Peyer's patch (tissue), 4 donors: ENCODE results near the gene MED31. TPM values are rescaled to one million over a fixed set of nuclear protein-coding genes. Genes with fewer than 3 reads are reported as not detected.

Experiments
- DNase-seq, 3 donors: peaks; one replicate each; pipeline ENCODE4 v3.0.0-alpha.2; 2017 to 2019
- H3K27ac ChIP-seq, 4 donors: fragments of 200-600 bp; sonication (generic); one replicate each; pipeline ENCODE4 v1.5.1; 2016 to 2019
- H3K27me3 ChIP-seq, 2 donors: fragments of 200-600 bp; sonication (generic); one replicate each; pipeline ENCODE4 v1.5.1; 2019
- H3K36me3 ChIP-seq, 3 donors: fragments of 200-600 bp; sonication (generic); one replicate each; pipeline ENCODE4 v1.5.1; 2016 to 2019
- H3K4me1 ChIP-seq, 4 donors: fragments of 200-600 bp; sonication (generic); one replicate each; pipeline ENCODE4 v1.5.1; 2016 to 2019
- H3K4me3 ChIP-seq, 4 donors: fragments of 200-600 bp; sonication (generic); 1 replicate in 3 of 4; 2 replicates in 1 of 4; pipeline ENCODE4 v1.5.1; 2016 to 2019; ENCODE audit warnings: mild to moderate bottlenecking in 1 of 4
- H3K9me3 ChIP-seq, 4 donors: fragments of 200-600 bp; sonication (generic); one replicate each; pipeline ENCODE4 v1.5.1; 2016 to 2019; ENCODE audit warnings: mild to moderate bottlenecking in 1 of 4
- POLR2A ChIP-seq, 2 donors: fragments of 450-650 bp; IDR thresholded peaks; one replicate each; pipeline ENCODE4 v1.5.1; 2017; ENCODE audit warnings: antibody characterized with exemption in 2 of 2, mild to moderate bottlenecking in 2 of 2, moderate library complexity in 2 of 2
- total RNA-seq, 4 donors: library from RNA; depleted of rRNA; stranded (reverse); fragments of >200 nt; gene quantifications; one replicate each; pipeline ENCODE4 v1.1.0, GENCODE V29; 2016
- TF ChIP-seq, protein P1 (sequence below), 6 experiments: fragments of 450-650 bp in 4 of 6; fragments of 200-600 bp in 2 of 6; sonication (generic) in 1 of 6; IDR thresholded peaks; one replicate each; pipeline ENCODE4 v1.5.1; 2017 to 2019; ENCODE audit warnings: antibody characterized with exemption in 6 of 6, mild to moderate bottlenecking in 3 of 6, moderate library complexity in 1 of 6

MED31 gene
- total RNA-seq, 4 donors from 2014 or later = 2.0 to 4.9 (median 3.1) TPM

GRCh38 chr17:6636616-6637457 is 14.6 kb downstream of the MED31 start:
- Histone ChIP-seq H3K4me1 (peaks cover 2 to 20% (median 10%) of the 10 kb centered on the region in 4 donors), H3K36me3 (peaks cover 0 to 26% (median 0%) of the 10 kb centered on the region in 3 donors), H3K4me3 (no peak overlapping the region), H3K9me3 (no peaks in the 10 kb centered on the region), H3K27ac (no peak overlapping the region), H3K27me3 (no peaks in the 10 kb centered on the region)
- TF ChIP-seq POLR2A (IDR thresholded peaks at IDR 0.05) = no peak
- TF ChIP-seq, protein P1, sequence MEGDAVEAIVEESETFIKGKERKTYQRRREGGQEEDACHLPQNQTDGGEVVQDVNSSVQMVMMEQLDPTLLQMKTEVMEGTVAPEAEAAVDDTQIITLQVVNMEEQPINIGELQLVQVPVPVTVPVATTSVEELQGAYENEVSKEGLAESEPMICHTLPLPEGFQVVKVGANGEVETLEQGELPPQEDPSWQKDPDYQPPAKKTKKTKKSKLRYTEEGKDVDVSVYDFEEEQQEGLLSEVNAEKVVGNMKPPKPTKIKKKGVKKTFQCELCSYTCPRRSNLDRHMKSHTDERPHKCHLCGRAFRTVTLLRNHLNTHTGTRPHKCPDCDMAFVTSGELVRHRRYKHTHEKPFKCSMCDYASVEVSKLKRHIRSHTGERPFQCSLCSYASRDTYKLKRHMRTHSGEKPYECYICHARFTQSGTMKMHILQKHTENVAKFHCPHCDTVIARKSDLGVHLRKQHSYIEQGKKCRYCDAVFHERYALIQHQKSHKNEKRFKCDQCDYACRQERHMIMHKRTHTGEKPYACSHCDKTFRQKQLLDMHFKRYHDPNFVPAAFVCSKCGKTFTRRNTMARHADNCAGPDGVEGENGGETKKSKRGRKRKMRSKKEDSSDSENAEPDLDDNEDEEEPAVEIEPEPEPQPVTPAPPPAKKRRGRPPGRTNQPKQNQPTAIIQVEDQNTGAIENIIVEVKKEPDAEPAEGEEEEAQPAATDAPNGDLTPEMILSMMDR (IDR thresholded peaks at IDR 0.05) = no peak
- DNase-seq = no peak

DNA sequence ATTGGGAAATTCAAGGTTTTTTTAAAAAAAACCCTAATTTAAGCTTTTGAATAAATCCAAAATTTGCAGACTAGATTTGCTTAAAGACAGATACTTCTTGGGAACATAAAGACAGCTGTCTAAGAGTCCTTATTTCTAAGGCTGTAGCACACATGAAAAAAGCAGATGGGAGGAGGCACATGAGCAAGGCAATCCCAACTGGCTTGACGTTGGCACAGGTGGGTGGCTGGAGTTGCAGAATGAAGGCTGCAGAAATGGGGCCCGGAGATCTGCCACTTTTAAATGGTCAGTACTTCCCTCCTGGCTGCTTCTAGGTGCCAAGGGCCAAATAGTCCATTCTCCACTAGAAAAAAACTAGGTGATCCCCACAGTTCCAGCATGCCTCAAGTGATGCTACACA is 15.3 kb downstream of the MED31 start:
- Histone ChIP-seq H3K36me3 (peaks cover 0 to 33% (median 0%) of the 10 kb centered on the region in 3 donors), H3K9me3 (no peaks in the 10 kb centered on the region), H3K27ac (no peak overlapping the region), H3K4me3 (no peak overlapping the region), H3K27me3 (no peaks in the 10 kb centered on the region), H3K4me1 (peaks cover 0 to 17% (median 10%) of the 10 kb centered on the region in 4 donors)
- no peak for TF ChIP-seq POLR2A (IDR thresholded peaks at IDR 0.05)
- TF ChIP-seq, protein P1 (IDR thresholded peaks at IDR 0.05) = no peak
- DNase-seq = no peak

GRCh38 chr17:6633263-6633662 is 18.1 kb downstream of the MED31 start:
- TF ChIP-seq POLR2A (IDR thresholded peaks at IDR 0.05) = no peak
- TF ChIP-seq, protein P1 (IDR thresholded peaks at IDR 0.05) = no peak
- Histone ChIP-seq H3K4me1 (peaks cover 0 to 2% (median 0%) of the 10 kb centered on the region in 4 donors), H3K27me3 (no peaks in the 10 kb centered on the region), H3K4me3 (no peak overlapping the region), H3K36me3 (peaks cover 0 to 48% (median 0%) of the 10 kb centered on the region in 3 donors), H3K27ac (no peak overlapping the region), H3K9me3 (no peaks in the 10 kb centered on the region)
- no peak for DNase-seq

DNA sequence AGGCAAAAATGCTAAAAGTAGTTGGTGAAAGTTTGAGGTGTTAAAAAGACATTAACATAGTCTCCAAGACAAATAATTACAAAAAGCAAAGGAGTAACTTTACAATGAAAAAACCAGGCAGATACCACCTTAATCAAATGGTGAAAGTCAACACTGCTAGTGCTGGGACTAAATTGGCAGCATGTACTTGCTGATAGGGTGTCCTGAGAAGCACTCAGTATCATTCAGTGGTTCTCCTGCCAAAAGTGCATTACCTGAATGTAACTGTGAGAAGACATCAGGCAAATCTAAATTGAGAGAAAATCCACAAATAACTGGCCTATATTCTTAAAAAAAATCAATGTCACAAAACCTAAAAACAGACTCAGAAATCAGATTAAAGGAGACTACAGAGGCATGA is 18.9 kb downstream of the MED31 start:
- H3K27me3 ChIP-seq = no peaks in the 10 kb centered on the region
- TF ChIP-seq POLR2A (IDR thresholded peaks at IDR 0.05) = no peak
- TF ChIP-seq, protein P1 (IDR thresholded peaks at IDR 0.05) = no peak

GRCh38 chr17:6630390-6630789 is 21.0 kb downstream of the MED31 start:
- no peaks in the 10 kb centered on the region for H3K9me3 ChIP-seq
- H3K4me1 ChIP-seq = no peaks in the 10 kb centered on the region
- H3K27ac ChIP-seq = no peak overlapping the region
- TF ChIP-seq POLR2A (IDR thresholded peaks at IDR 0.05) = no peak
- TF ChIP-seq, protein P1 (IDR thresholded peaks at IDR 0.05) = no peak
- H3K4me3 ChIP-seq = no peak overlapping the region
- H3K27me3 ChIP-seq = no peaks in the 10 kb centered on the region
- no peak for DNase-seq
- H3K36me3 ChIP-seq = peaks cover 0 to 66% (median 0%) of the 10 kb centered on the region in 3 donors

More for the DNA sequence above, 18.9 kb downstream of the MED31 start:
- no peak overlapping the region for H3K27ac ChIP-seq
- H3K4me3 ChIP-seq = no peak overlapping the region
- no peak for DNase-seq
- no peaks in the 10 kb centered on the region for H3K4me1 ChIP-seq
- H3K36me3 ChIP-seq = peaks cover 0 to 55% (median 0%) of the 10 kb centered on the region in 3 donors
- no peaks in the 10 kb centered on the region for H3K9me3 ChIP-seq
